Lung microvascular endothelial cell (primary cell): ENCODE data around the gene EIF2S2. TPM values are rescaled to one million over a fixed set of nuclear protein-coding genes. Genes with fewer than 3 reads are reported as not detected.
"Not testable (repeated sequence)": the region's sequence is repeated elsewhere in the genome, so short reads cannot be mapped to it uniquely, and the experiment has no call there.

Source experiments
- DNase-seq, 2 donors: peaks; one replicate each; pipeline versions ENCODE4 v3.0.0 to v3.0.0-alpha.2; 2010; ENCODE audit warnings: low read depth in 2 of 2
- total RNA-seq: library from RNA; depleted of rRNA; stranded (reverse); fragments of >200 nt; gene quantifications from 2 replicates; pipeline ENCODE4 v1.2.1, GENCODE V29; 2014

Gene EIF2S2
- 57.8 and 68.7 TPM in 2 replicates for total RNA-seq

GRCh38 chr20:34111702-34112599, at the start of gene EIF2S2:
Gene EIF2S2 (minus strand): TSS chr20:34112243. CDS start chr20:34112110, 133 bp downstream.
- peak; percentile 99 for DNase-seq

- DNase-seq: not testable (repeated sequence)
Observed at GRCh38 chr20:34157697-34158096, 45.7 kb upstream of the EIF2S2 start.

- no peak for DNase-seq
Observed at GRCh38 chr20:34155836-34156235, 43.8 kb upstream of the EIF2S2 start.

- DNase-seq: not testable (repeated sequence)
Observed at GRCh38 chr20:34153169-34153568, 41.1 kb upstream of the EIF2S2 start.

- not testable (repeated sequence) for DNase-seq
Observed at GRCh38 chr20:34152073-34152472, 40.0 kb upstream of the EIF2S2 start.

- no peak for DNase-seq
Observed at GRCh38 chr20:34150306-34151000, 38.4 kb upstream of the EIF2S2 start.

- DNase-seq: no peak
Observed at GRCh38 chr20:34145280-34145819, 33.3 kb upstream of the EIF2S2 start.

GRCh38 chr20:34143951-34144350, 31.9 kb upstream of the EIF2S2 start:
- DNase-seq: peak; percentile 56 to 77

GRCh38 chr20:34142121-34142520, 30.1 kb upstream of the EIF2S2 start:
- no peak for DNase-seq

- no peak for DNase-seq
Observed at GRCh38 chr20:34141293-34141692, 29.2 kb upstream of the EIF2S2 start.

GRCh38 chr20:34135525-34136275, 23.7 kb upstream of the EIF2S2 start:
- not testable (repeated sequence) for DNase-seq

GRCh38 chr20:34133365-34133860, 21.4 kb upstream of the EIF2S2 start:
- not testable (repeated sequence) for DNase-seq

GRCh38 chr20:34132943-34133342, 20.9 kb upstream of the EIF2S2 start:
- not testable (repeated sequence) for DNase-seq

GRCh38 chr20:34132491-34132890, 20.4 kb upstream of the EIF2S2 start:
- not testable (repeated sequence) for DNase-seq

- peak in 1 of 2 donors; percentile 29 for DNase-seq
Observed at GRCh38 chr20:34131491-34131890, 19.4 kb upstream of the EIF2S2 start.

- peak; percentile 81 to 84 for DNase-seq
Observed at GRCh38 chr20:34129518-34130162, 17.6 kb upstream of the EIF2S2 start.

GRCh38 chr20:34127792-34128191, 15.7 kb upstream of the EIF2S2 start:
- no peak for DNase-seq

- no peak for DNase-seq
Observed at GRCh38 chr20:34124469-34125249, 12.6 kb upstream of the EIF2S2 start.

GRCh38 chr20:34123309-34123708, 11.3 kb upstream of the EIF2S2 start:
- no peak for DNase-seq
